ENCODE data around the gene WDFY1.

WDFY1 gene

GRCh38 chr2:223936862-223937326 lies 8.2 kb downstream of the WDFY1 start:
- in situ Hi-C loops (cut with HindIII; ENCODE audit: low pct_ligation_motif_present, low pct_unique_long_range_greater_than_20kb, low sequenced_read_pairs), result no loop called here
- no peak for DNase-seq

GRCh38 chr2:223935459-223936125 lies 9.5 kb downstream of the WDFY1 start:
- no peak for DNase-seq
- in situ Hi-C loops (cut with HindIII; ENCODE audit: low pct_ligation_motif_present, low pct_unique_long_range_greater_than_20kb, low sequenced_read_pairs), result no loop called here

DNA sequence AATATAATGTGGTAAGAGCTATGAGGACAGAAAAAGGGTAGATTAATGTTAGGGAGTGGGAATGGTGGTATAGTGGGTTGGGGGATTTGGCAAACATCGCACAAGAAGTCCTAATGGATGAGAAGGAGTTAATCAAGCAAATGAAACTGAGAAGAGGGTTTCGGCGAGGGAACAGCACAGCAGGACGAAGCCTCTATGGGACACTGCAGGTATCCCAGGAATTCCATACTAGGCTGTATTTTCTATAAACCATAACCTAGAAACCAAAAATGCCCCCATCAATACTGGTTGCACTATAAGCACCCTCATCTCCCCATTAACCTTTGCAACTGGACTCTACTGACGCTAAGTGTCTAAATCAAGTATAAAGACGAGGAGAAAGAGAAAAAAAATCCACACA lies 10.3 kb downstream of the WDFY1 start:
- in situ Hi-C loops (cut with HindIII; ENCODE audit: low pct_ligation_motif_present, low pct_unique_long_range_greater_than_20kb, low sequenced_read_pairs), result no loop called here
- DNase-seq, result no peak

DNA sequence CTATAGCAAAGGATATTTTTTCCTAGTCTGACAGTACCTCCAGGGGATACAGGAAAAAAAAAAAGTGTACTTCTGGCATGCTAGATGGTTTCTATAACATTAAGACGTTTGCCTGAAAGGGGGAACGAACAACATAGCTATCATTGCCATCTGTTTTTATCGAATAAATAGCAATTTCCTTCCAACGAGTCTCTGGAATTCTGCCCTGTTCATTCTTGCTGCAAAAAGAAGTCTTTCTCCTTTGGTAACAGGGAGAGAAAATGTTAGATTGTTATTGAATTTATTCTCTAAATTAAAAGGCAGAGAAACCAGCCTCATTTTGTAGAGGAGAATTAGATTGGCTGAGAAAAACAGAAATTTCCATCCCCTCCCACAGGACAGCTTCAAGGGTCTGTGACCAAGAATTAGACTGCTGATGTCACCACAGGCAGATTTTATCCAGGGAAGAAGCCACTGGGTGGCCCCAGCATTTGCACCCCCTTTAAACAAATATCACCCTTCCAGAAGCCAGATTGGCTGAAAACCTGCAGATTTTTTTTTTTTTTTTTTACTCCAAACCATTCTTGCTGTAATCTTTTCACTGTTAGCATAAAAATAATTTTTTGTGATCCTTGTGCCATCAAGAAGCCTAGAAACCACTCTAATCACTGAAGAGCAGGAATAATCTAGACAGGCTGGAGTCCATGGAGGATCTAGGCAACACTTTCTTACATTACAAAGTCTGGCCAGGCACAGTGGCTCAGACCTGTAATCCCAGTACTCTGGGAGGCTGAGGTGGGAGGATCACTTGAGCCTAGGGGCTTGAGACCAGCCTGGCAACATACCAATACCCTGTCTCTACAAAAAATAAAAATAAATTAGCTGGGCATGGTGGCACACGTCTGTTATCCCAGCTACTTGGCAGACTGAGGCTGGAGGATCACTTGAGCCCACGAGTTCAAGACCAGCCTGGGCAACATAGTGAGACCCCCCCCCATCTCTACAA lies 12.0 kb downstream of the WDFY1 start:
- no peak for DNase-seq
- in situ Hi-C loops (cut with HindIII; ENCODE audit: low pct_ligation_motif_present, low pct_unique_long_range_greater_than_20kb, low sequenced_read_pairs), result no loop called here

- in situ Hi-C loops (cut with HindIII; ENCODE audit: low pct_ligation_motif_present, low pct_unique_long_range_greater_than_20kb, low sequenced_read_pairs), result no loop called here
- DNase-seq, result no peak
These were observed 14.8 kb downstream of the WDFY1 start for GRCh38 chr2:223930103-223930976.

DNA sequence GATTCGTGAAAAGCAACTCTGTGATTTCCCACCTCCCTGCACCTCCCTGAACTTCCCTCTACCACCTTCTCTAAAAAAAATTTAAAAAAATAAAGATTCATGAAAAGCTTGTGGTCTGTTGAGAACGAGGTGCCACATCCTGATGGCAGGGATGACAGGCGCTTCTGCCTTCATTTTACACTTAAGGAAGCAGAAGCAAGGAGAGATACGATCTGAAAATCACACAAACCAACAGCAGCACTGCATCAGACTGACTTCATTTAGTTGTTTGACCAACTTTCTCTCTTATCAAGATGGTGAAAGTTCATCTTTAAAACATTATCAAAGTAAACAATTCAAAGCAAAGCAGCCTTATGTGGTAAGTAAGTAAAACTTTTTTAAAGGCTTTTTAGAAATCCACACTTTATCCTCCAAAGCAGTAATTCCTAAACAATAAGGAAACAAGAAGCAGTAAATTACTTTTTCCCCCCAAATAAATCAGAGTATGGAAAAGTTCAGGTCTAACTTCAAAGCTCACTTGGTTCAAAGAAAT lies 15.5 kb downstream of the WDFY1 start:
- no peak for DNase-seq
- in situ Hi-C loops (cut with HindIII; ENCODE audit: low pct_ligation_motif_present, low pct_unique_long_range_greater_than_20kb, low sequenced_read_pairs), result no loop called here

GRCh38 chr2:223928113-223929006 lies 16.8 kb downstream of the WDFY1 start:
- DNase-seq, result no peak
- in situ Hi-C loops (cut with HindIII; ENCODE audit: low pct_ligation_motif_present, low pct_unique_long_range_greater_than_20kb, low sequenced_read_pairs), result no loop called here

- DNase-seq, result no peak
- in situ Hi-C loops (cut with HindIII; ENCODE audit: low pct_ligation_motif_present, low pct_unique_long_range_greater_than_20kb, low sequenced_read_pairs), result no loop called here
These were observed 20.0 kb downstream of the WDFY1 start for GRCh38 chr2:223925106-223925505.

GRCh38 chr2:223923976-223924375 lies 21.2 kb downstream of the WDFY1 start:
- DNase-seq, result no peak
- in situ Hi-C loops (cut with HindIII; ENCODE audit: low pct_ligation_motif_present, low pct_unique_long_range_greater_than_20kb, low sequenced_read_pairs), result no loop called here

- DNase-seq, result no peak
- in situ Hi-C loops (cut with HindIII; ENCODE audit: low pct_ligation_motif_present, low pct_unique_long_range_greater_than_20kb, low sequenced_read_pairs), result no loop called here
These were observed 22.8 kb downstream of the WDFY1 start for GRCh38 chr2:223922308-223922707.

GRCh38 chr2:223921204-223921603 lies 23.9 kb downstream of the WDFY1 start:
- in situ Hi-C loops (cut with HindIII; ENCODE audit: low pct_ligation_motif_present, low pct_unique_long_range_greater_than_20kb, low sequenced_read_pairs), result no loop called here

GRCh38 chr2:223920109-223920508 lies 25.0 kb downstream of the WDFY1 start:
- DNase-seq, result no peak

More at GRCh38 chr2:223921204-223921603, 23.9 kb downstream of the WDFY1 start:
- no peak for DNase-seq

DNA sequence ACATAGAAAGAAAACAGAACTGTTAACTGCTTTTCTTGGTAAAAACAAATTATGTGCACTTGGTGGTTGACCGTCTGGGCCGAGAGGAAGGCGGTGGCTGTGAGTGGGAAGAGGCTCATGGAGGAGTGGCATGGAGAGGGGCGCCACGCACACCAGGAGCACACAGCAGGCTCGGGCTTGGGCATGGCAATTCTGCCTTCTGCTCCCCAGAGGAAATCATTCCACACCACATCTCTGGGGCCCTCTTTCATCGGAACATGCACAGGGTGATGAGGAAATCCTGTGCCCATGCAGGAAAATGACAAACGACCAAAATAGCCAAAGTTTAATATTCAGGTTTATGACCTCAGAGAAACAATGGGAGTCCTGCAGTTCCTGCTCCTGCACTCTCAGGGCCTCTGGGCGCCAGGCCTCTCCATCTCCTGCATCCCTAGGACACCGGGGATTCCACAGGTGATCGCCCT lies 26.4 kb downstream of the WDFY1 start:
- in situ Hi-C loops (cut with HindIII; ENCODE audit: low pct_ligation_motif_present, low pct_unique_long_range_greater_than_20kb, low sequenced_read_pairs), result no loop called here
- no peak for DNase-seq

More at GRCh38 chr2:223920109-223920508, 25.0 kb downstream of the WDFY1 start:
- in situ Hi-C loops (cut with HindIII; ENCODE audit: low pct_ligation_motif_present, low pct_unique_long_range_greater_than_20kb, low sequenced_read_pairs), result no loop called here

DNA sequence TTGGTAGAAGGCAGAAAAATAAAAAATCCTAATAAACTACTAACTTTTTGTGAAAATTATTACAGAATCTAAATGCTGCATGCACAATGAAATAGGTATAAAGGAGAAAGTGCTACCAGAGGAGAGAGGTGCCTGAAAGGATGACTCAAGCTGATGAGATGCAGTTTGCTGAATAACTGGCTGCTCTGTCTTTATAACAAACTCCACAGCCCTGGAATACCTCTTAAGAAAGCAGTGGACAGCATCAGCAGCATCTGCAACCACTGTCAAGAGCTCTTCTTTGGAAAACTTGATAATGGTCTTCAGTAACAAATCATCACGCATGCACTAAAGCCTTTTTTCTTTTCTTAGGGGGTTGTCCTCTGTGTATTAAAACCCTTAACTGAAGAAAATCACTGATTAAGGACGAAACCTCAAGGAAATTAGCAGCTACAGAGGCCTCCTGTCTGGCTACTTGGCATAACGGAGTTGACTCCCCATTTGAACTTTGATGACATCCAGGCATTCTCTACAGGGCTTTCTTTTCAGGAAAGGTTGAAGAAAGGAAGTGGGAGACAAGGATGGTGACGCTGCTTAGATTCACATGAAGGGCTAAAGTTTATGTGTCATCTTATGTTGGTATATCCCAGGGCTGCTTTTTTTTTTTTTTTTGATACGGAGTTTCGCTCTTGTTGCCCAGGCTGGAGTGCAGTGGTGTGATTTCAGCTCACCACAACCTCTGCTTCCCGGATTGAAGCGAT lies 28.8 kb downstream of the WDFY1 start:
- DNase-seq, result no peak
- in situ Hi-C loops (cut with HindIII; ENCODE audit: low pct_ligation_motif_present, low pct_unique_long_range_greater_than_20kb, low sequenced_read_pairs), result no loop called here

GRCh38 chr2:223915071-223915470 lies 30.1 kb downstream of the WDFY1 start:
- in situ Hi-C loops (cut with HindIII; ENCODE audit: low pct_ligation_motif_present, low pct_unique_long_range_greater_than_20kb, low sequenced_read_pairs), result no loop called here
- DNase-seq, result no peak

DNA sequence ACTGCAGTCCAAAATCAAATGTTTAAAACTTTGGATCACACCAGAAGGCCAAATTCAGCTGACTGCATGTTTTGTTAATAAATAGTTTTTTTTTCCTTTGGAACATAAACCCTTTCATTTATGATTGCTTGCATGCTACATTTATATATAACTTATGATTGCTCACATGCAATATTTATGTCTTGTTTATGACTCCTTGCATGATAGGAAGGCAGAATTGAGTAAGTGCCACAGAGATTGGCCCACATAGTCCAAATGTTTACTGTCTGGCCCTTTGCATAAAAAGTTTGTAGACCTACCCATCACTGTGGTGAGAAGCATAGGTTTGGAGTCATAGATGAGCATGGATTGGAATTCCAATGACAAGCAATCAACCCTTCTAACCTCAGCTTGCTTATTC lies 30.8 kb downstream of the WDFY1 start:
- DNase-seq, result no peak
- in situ Hi-C loops (cut with HindIII; ENCODE audit: low pct_ligation_motif_present, low pct_unique_long_range_greater_than_20kb, low sequenced_read_pairs), result no loop called here

Measured in ACHN (cell line).